Measurements from ENCODE around the gene CAPN12. TPM values are rescaled to one million over a fixed set of nuclear protein-coding genes. Genes with fewer than 3 reads are reported as not detected.
"Not testable (repeated sequence)": the region's sequence is repeated elsewhere in the genome, so short reads cannot be mapped to it uniquely, and the experiment has no call there.

Gene CAPN12
- total RNA-seq, 1 donor from 2014 or later: 1.3 TPM

GRCh38 chr19:38781058-38781457 lies 36.8 kb upstream of the CAPN12 start:
- Histone ChIP-seq H3K36me3 (ENCODE audit: control insufficient read depth, insufficient read depth, low read length) (no peaks in the 10 kb centered on the region), H3K27me3 (ENCODE audit: control insufficient read depth, insufficient read depth, low read length) (no peaks in the 10 kb centered on the region), H3K4me3 (ENCODE audit: low read depth, low read length) (no peak overlapping the region)
- no peak for TF ChIP-seq CTCF (IDR thresholded peaks at IDR 0.05; ENCODE audit: insufficient read depth, low read length, poor library complexity, severe bottlenecking)
- no peak for DNase-seq (ENCODE audit: low read depth)

- TF ChIP-seq CTCF (IDR thresholded peaks at IDR 0.05; ENCODE audit: insufficient read depth, low read length, poor library complexity, severe bottlenecking): no peak
- Histone ChIP-seq H3K36me3 (ENCODE audit: control insufficient read depth, insufficient read depth, low read length) (no peaks in the 10 kb centered on the region), H3K27me3 (ENCODE audit: control insufficient read depth, insufficient read depth, low read length) (no peaks in the 10 kb centered on the region), H3K4me3 (ENCODE audit: low read depth, low read length) (no peak overlapping the region)
- no peak for DNase-seq (ENCODE audit: low read depth)
Measured at GRCh38 chr19:38780443-38780842, 36.2 kb upstream of the CAPN12 start.

- DNase-seq (ENCODE audit: low read depth): no peak
- Histone ChIP-seq H3K27me3 (ENCODE audit: control insufficient read depth, insufficient read depth, low read length) (no peaks in the 10 kb centered on the region), H3K4me3 (ENCODE audit: low read depth, low read length) (no peak overlapping the region), H3K36me3 (ENCODE audit: control insufficient read depth, insufficient read depth, low read length) (no peaks in the 10 kb centered on the region)
- TF ChIP-seq CTCF (IDR thresholded peaks at IDR 0.05; ENCODE audit: insufficient read depth, low read length, poor library complexity, severe bottlenecking): no peak
Measured at GRCh38 chr19:38778733-38779132, 34.5 kb upstream of the CAPN12 start.

- TF ChIP-seq CTCF (IDR thresholded peaks at IDR 0.05; ENCODE audit: insufficient read depth, low read length, poor library complexity, severe bottlenecking): no peak
- H3K27me3 ChIP-seq (ENCODE audit: control insufficient read depth, insufficient read depth, low read length): no peaks in the 10 kb centered on the region
- no peak overlapping the region for H3K4me3 ChIP-seq (ENCODE audit: low read depth, low read length)
- no peaks in the 10 kb centered on the region for H3K36me3 ChIP-seq (ENCODE audit: control insufficient read depth, insufficient read depth, low read length)
- DNase-seq (ENCODE audit: low read depth): no peak
Measured at GRCh38 chr19:38774181-38774950, 30.1 kb upstream of the CAPN12 start.

- DNase-seq (ENCODE audit: low read depth): no peak
- Histone ChIP-seq H3K27me3 (ENCODE audit: control insufficient read depth, insufficient read depth, low read length) (no peaks in the 10 kb centered on the region), H3K4me3 (ENCODE audit: low read depth, low read length) (no peak within 1 kb of the TSS), H3K36me3 (ENCODE audit: control insufficient read depth, insufficient read depth, low read length) (no peaks in the 10 kb centered on the region)
- no peak for TF ChIP-seq CTCF (IDR thresholded peaks at IDR 0.05; ENCODE audit: insufficient read depth, low read length, poor library complexity, severe bottlenecking)
Measured at GRCh38 chr19:38773469-38774177, 29.3 kb upstream of the CAPN12 start, which contains the start of gene LGALS7. LGALS7 (minus strand) TSS chr19:38773517; CDS start chr19:38773492, 25 bp downstream.

GRCh38 chr19:38771569-38771968 lies 27.3 kb upstream of the CAPN12 start:
- not testable (repeated sequence) for H3K4me3 ChIP-seq (ENCODE audit: low read depth, low read length); DNase-seq (ENCODE audit: low read depth); H3K27me3 ChIP-seq (ENCODE audit: control insufficient read depth, insufficient read depth, low read length); H3K36me3 ChIP-seq (ENCODE audit: control insufficient read depth, insufficient read depth, low read length)

GRCh38 chr19:38770949-38771275 lies 26.6 kb upstream of the CAPN12 start:
- not testable (repeated sequence) for H3K36me3 ChIP-seq (ENCODE audit: control insufficient read depth, insufficient read depth, low read length); H3K4me3 ChIP-seq (ENCODE audit: low read depth, low read length); DNase-seq (ENCODE audit: low read depth); H3K27me3 ChIP-seq (ENCODE audit: control insufficient read depth, insufficient read depth, low read length)

- H3K36me3 ChIP-seq (ENCODE audit: control insufficient read depth, insufficient read depth, low read length); DNase-seq (ENCODE audit: low read depth); H3K4me3 ChIP-seq (ENCODE audit: low read depth, low read length); H3K27me3 ChIP-seq (ENCODE audit: control insufficient read depth, insufficient read depth, low read length): not testable (repeated sequence)
Measured at GRCh38 chr19:38770228-38770948, 26.1 kb upstream of the CAPN12 start.
